NCI-H146 treated with DMSO at 0.1 percent for 48 hours (cell line): Measurements from ENCODE around the gene SETBP1.
"Not testable (repeated sequence)": the region's sequence is repeated elsewhere in the genome, so short reads cannot be mapped to it uniquely, and the experiment has no call there.

Experiments used
- DNase-seq: peaks from one replicate; lab custom pipeline; 2025; ENCODE audit not compliant: unreplicated experiment; lab: John Stamatoyannopoulos, UW

SETBP1 gene

DNA sequence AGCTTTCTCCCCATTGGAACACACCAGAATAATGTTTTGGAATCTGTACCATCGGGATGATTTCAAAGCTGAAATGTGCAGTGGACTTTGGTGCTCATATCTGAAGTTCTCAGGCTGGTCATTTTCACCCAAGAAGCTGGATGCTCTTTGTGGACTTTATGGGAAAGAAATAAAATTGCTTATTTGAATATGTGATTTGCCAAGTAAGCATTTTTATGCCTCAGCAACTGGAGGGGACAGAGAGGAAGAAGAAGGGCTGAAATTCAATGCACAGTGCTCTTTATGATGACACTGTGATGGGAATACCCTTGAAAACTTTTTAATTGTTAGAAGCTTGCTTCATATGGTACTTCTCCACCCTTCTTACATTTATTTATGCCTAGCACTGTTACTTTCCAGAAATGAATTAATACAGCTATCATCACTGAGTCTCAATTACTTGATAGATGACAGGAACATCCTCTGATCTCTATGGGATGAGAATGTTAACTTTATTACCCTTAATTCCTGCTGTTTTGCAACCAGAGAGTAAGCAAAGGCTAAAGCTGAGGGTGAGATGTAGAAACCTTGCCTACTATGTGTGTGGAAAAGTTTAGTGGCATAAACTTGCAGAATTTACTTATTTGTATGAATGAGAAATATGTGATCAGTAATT lies 23.6 kb downstream of the SETBP1 start:
- DNase-seq, result no peak

DNA sequence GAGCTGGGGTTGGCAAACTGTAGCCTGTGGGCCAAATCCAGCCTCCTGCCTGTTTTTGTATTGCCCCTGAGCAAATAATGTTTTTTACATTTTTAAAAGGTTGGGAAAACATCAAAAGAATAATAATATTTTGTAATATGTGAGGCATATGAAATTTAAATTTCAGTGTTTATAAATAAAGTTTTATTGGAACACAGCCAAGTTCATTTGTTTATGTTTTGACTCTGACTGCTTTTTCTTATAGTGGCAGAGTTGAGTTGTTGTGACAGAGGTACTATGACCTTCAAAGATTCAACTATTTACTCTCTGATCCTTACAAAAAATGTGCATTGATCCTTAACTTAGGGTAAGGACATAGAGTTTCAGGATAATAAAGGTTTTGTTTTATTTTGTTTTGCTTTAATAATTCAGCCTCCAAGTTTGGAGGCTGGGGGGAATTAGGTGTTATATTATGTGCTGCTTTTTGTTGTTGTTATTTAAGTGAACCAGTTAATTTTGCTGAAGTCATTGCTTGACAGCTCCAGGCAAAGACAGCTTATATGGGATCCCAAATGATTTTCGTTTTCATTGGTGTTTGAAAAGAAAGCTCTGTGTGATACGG lies 24.5 kb downstream of the SETBP1 start:
- no peak for DNase-seq

- no peak for DNase-seq
These were observed 27.9 kb downstream of the SETBP1 start for GRCh38 chr18:44708451-44709083.

DNA sequence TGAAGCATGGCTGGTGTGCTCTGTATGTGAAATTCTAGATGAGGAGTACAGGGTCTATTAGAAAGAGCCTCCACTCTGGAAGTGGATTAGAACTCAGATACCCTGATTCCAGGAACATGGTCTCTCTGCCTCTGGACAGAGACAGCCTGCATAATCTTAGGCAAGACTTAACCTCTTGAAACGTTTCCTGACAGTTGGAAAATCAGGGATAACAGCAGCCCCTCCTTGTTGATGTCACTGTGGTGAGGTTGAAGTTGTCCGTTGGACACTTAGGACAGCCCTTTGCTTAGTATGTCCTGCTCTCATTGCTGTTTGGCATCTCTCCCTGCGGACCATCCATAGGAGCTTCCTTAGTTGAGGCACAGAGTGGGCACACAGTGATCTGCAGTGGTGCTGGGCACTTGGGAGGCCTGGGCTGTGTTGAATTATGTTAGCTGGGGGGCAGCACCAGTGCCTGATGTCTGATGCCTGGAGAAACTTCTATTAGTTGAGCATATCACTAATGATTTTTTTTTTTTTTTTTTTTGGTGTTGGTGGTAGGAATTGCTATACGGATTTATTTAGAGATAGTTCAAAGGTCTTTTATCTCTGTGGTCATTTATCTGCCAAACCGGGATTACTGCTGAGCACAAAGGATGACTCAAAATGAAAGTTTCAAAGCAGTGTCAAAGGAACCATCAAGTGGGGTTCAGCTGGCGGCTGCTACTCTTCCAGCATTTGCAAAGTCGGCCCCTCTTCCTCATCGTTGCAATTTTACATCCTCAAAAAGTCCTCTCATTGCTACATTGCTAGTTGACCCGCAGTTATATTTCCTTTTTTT lies 28.8 kb downstream of the SETBP1 start:
- DNase-seq, result no peak

DNA sequence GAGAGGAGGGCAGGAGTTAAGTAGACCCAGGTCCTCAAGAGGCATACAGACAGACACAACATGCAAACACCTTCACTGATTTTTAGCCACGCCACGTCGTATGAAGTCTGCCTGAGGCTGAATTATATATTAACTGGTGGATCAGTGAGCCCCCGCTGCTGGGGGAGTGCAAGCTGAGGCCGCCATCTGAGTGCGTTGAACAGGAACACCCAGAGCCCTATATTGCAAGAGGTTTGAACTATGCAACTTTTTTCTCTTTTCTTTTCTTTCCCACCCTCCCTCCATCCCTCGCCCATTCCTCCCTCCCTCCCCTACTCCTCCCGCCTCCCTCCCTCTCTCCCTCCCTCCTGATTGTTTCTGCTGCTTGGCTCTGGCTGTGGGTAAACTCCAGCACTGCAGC lies 30.2 kb downstream of the SETBP1 start:
- no peak for DNase-seq

- no peak for DNase-seq
These were observed 31.3 kb downstream of the SETBP1 start for GRCh38 chr18:44712025-44712424.

- DNase-seq, result no peak
These were observed 32.7 kb downstream of the SETBP1 start for GRCh38 chr18:44713435-44713834.

- no peak for DNase-seq
These were observed 33.7 kb downstream of the SETBP1 start for GRCh38 chr18:44714376-44714775.

GRCh38 chr18:44715245-44715644 lies 34.6 kb downstream of the SETBP1 start:
- DNase-seq, result no peak

DNA sequence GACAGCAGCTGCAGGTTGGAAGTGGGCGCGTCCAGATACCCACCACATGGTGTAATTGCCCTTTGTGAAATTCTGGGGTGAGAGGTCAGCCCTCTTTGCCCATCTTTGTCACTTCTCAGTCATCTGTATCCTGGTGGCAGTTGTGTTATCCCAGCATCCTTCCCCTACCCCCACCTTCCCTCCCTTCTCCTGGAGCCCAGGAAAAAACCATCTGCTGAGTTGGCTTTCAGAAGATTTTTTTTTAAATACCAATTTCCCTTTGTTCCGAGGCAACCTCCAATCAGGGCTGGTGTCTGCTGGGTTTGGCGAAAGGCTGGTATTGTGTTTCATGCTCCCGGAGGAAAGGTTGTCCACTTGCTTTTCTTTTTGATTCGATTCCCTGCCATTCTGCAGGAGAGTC lies 35.2 kb downstream of the SETBP1 start:
- DNase-seq, result peak; percentile 88

- no peak for DNase-seq
These were observed 36.0 kb downstream of the SETBP1 start for GRCh38 chr18:44716697-44717163.

- DNase-seq, result no peak
These were observed 38.9 kb downstream of the SETBP1 start for GRCh38 chr18:44719519-44720060.

DNA sequence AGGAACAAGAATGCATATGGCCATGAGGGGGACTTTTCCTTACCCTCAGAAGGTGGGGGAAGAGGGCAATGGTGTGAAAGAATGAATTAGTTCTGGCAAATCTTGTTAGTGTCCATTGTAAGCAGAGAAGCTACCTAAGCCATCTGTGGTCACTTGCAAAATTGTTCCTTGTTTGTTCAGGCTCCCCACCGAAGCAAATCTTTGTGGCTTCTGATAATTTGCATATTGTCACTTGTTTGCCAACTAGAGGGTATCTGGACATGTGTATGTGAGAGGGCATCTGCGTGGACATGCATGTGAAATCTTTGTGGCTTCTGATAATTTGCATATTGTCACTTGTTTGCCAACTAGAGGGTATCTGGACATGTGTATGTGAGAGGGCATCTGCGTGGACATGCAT lies 41.1 kb downstream of the SETBP1 start:
- DNase-seq, result not testable (repeated sequence)

GRCh38 chr18:44723411-44723810 lies 42.7 kb downstream of the SETBP1 start:
- no peak for DNase-seq

DNA sequence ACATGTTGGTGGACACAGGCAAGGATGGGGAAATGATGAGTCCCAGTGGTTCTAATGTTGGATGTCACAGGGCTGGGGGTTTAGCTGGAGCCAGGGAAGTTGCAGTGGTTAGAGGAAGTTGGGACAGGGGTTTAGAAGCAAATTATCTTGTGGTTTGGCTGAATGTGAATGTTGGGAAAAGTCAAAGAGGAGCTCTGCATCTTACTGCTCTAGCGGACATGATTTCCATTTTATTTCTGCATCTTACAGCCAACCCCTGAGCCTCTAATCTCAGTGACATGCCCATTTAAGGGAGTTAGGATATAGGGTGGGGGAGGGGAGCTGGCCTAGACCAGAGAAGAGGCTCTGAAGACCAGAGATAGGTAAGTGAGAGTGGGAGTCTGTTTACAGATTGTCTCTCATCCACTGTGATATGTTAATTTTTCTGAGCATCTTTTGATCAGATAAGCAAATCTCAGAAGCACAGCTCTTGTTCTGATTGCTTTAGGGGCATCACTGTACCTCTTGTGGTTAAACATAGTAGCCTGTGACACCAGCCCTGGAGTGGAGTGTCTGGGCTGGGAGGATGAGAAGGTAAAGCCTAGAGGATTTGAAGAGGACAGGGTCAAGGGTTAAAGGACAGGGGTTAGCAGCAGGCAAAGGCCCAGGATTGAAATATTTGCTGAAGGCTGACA lies 43.6 kb downstream of the SETBP1 start:
- no peak for DNase-seq

DNA sequence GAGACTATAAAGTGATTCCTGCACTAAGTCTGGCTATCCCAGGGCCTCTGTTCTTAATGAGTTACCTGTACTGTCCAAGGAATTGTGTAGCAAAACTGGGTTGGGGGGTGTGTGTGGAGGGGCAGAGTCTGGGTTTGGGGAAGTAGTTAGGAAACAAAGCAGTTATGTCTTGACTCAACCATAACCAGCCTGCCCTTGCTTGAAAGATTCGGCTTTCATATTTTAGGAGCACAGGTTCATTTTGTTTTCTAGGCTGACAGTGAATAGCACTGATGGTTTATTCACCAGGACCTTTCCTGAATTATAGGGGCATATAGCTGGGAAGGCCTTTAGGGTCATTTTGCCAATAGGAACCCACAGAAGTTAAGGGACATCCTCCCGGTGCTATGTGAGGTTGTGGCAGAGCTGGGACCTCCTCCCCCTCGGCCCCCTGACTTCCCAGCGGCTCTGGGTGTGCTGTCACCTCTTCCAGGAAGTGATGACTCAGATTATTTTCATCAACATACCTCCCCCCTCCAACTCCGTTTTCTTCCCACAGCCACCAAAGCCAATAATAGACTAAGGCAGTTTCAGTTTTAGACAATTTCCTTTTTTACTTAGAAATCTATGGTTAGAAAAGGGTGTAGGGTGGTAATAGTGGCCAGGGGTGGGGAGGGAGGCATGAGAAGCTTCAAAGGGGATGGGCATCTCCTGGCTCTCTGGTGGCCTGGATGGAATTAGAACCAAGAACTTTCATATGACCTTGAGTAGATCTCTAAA lies 44.8 kb downstream of the SETBP1 start:
- no peak for DNase-seq

- DNase-seq, result no peak
These were observed 45.4 kb downstream of the SETBP1 start for GRCh38 chr18:44726059-44726421.

DNA sequence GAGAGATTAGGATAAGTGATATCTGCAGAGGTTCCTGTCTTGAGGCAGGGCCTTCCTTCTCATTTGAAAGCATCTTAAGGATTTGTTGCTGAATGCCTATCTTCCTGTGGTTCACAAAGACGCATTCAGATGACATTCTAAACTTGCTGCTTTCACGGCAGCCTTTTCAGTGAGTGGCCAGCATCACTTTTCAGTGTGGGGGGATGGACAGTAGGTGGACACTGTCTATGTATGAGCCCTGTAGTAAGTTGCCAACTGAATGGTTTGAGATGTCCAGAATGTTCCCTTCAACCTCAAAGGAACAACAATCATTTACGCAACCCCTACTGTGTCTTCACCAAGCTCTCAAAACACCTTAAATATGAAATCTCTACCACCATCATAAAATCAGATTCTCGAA lies 46.6 kb downstream of the SETBP1 start:
- DNase-seq, result no peak

- DNase-seq, result no peak
These were observed 49.0 kb downstream of the SETBP1 start for GRCh38 chr18:44729631-44730101.
